ENCODE data around the gene TCERG1L. TPM values are rescaled to one million over a fixed set of nuclear protein-coding genes. Genes with fewer than 3 reads are reported as not detected.

The TCERG1L gene
- polyA plus RNA-seq, 1 of the 3 experiments (the other 2 are of a cell fraction): not detected

DNA sequence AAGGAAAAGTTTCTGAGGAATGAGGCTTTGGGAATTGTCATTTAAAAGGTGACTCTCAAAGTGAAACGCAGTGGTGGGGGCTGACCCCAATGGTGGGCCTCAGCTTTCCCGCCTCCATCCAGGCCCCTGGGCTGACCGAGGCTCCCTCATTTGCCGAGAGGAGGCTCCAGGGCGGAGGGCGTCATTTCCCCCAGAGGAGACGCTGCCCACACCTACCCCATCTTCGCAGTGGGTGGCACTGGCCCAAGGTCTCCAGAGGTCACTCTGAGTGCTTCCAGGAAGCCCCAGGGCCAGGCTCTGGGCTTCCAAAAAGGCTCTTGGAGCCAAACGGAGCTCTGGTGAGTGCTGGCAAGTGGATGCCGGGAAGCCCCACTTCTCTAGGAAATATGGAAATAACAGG is 38.0 kb downstream of the TCERG1L start:
- Histone ChIP-seq H3K4me1 (ENCODE audit: control insufficient read depth in 1 of 2, insufficient read depth in 2 of 2, low read depth in 1 of 2, low read length in 1 of 2) (peaks cover 0 to 19% of the 10 kb centered on the region in 2 experiments; a peak in 1 of 4 replicates), H3K4me2 (no peak overlapping the region), H4K20me1 (ENCODE audit: insufficient read depth) (no peaks in the 10 kb centered on the region), H3K79me2 (ENCODE audit: insufficient read depth) (no peaks in the 10 kb centered on the region), H3K4me3 (ENCODE audit: low read depth in 2 of 2, low read length in 1 of 2) (no peak overlapping the region), H2AFZ (ENCODE audit: low read depth) (no peak overlapping the region), H3K9me2 (no peaks in the 10 kb centered on the region), H3F3A (replicated peaks; ENCODE audit: insufficient read depth) (no peaks in the 10 kb centered on the region), H3K9ac (no peak overlapping the region), H3K9me3 (no peaks in the 10 kb centered on the region), H3K27me3 (ENCODE audit: insufficient read depth) (no peaks in the 10 kb centered on the region), H3K36me3 (replicated peaks in 1 of 2; ENCODE audit: control insufficient read depth in 1 of 2, insufficient read depth in 2 of 2, low read length in 1 of 2) (no peaks in the 10 kb centered on the region), H3K27ac (ENCODE audit: low read depth in 2 of 2, low read length in 1 of 2) (no peak overlapping the region)
- 39% methylated on average over 10 of the region's 10 CpGs for WGBS (ENCODE audit: low lambda C conversion rate)
- DNase-seq: no peak
- CTCF ChIA-PET: interaction anchor here (1.2 kb wide), 1 partner anchor 39 kb away, joined by 4 read pairs; no protein-coding TSS in a partner anchor
- POLR2A ChIA-PET: no interaction called here
- TF ChIP-seq CHD2 (IDR thresholded peaks at IDR 0.05; ENCODE audit: low read length, partially characterized antibody) (no peak), NFIC (IDR thresholded peaks at IDR 0.05; ENCODE audit: borderline replicate concordance) (no peak), GABPA (IDR thresholded peaks at IDR 0.05; ENCODE audit: low read depth) (no peak), EP300 (IDR thresholded peaks at IDR 0.05; ENCODE audit: borderline replicate concordance in 1 of 2, low read depth in 1 of 2, low read length in 1 of 2) (no peak), FOXM1 (IDR thresholded peaks at IDR 0.05; ENCODE audit: low read depth) (no peak), SMC3 (IDR thresholded peaks at IDR 0.05; ENCODE audit: low read depth, low read length) (no peak), EZH2phosphoT487 (IDR thresholded peaks at IDR 0.05; ENCODE audit: borderline replicate concordance, low read depth) (no peak), ELF1 (IDR thresholded peaks at IDR 0.05) (no peak)
- TF ChIP-seq, protein P1, sequence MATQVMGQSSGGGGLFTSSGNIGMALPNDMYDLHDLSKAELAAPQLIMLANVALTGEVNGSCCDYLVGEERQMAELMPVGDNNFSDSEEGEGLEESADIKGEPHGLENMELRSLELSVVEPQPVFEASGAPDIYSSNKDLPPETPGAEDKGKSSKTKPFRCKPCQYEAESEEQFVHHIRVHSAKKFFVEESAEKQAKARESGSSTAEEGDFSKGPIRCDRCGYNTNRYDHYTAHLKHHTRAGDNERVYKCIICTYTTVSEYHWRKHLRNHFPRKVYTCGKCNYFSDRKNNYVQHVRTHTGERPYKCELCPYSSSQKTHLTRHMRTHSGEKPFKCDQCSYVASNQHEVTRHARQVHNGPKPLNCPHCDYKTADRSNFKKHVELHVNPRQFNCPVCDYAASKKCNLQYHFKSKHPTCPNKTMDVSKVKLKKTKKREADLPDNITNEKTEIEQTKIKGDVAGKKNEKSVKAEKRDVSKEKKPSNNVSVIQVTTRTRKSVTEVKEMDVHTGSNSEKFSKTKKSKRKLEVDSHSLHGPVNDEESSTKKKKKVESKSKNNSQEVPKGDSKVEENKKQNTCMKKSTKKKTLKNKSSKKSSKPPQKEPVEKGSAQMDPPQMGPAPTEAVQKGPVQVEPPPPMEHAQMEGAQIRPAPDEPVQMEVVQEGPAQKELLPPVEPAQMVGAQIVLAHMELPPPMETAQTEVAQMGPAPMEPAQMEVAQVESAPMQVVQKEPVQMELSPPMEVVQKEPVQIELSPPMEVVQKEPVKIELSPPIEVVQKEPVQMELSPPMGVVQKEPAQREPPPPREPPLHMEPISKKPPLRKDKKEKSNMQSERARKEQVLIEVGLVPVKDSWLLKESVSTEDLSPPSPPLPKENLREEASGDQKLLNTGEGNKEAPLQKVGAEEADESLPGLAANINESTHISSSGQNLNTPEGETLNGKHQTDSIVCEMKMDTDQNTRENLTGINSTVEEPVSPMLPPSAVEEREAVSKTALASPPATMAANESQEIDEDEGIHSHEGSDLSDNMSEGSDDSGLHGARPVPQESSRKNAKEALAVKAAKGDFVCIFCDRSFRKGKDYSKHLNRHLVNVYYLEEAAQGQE (IDR thresholded peaks at IDR 0.05; ENCODE audit: low read depth, low read length): no peak

DNA sequence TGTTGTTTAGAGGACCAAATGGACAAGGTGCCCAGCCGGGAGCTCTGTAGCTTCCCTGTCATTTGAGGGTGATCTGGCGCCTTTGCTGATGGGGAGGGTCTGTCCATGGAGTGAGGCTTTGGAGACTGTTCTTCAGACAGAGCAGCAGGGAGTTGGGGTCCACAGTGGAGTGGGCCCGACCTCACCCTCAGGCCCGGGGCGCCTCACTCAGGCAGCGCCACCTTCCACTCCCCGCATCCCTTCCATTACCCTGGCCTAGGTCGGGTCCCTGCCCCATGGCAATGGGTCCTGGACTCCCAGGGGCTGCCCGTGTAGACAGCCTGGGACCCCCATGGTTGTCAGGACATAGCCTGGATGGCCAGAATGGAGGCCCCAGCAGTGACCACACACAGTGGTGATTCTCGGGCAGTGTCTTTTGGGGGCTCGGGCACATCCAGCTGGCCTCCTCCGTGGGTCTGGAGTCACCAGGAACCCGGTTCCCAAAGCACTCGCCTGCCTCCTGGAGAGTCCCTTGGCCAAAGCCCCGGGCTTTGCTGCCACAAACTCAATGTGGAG is 38.5 kb downstream of the TCERG1L start:
- 31% methylated on average over 5 of the region's 15 CpGs for WGBS (ENCODE audit: low lambda C conversion rate)
- Histone ChIP-seq H2AFZ (ENCODE audit: low read depth) (no peak overlapping the region), H3K79me2 (ENCODE audit: insufficient read depth) (no peaks in the 10 kb centered on the region), H3K27ac (ENCODE audit: low read depth in 2 of 2, low read length in 1 of 2) (no peak overlapping the region), H3K27me3 (ENCODE audit: insufficient read depth) (no peaks in the 10 kb centered on the region), H3K36me3 (replicated peaks in 1 of 2; ENCODE audit: control insufficient read depth in 1 of 2, insufficient read depth in 2 of 2, low read length in 1 of 2) (no peaks in the 10 kb centered on the region), H3F3A (replicated peaks; ENCODE audit: insufficient read depth) (no peaks in the 10 kb centered on the region), H3K4me1 (ENCODE audit: control insufficient read depth in 1 of 2, insufficient read depth in 2 of 2, low read depth in 1 of 2, low read length in 1 of 2) (peaks cover 0 to 19% of the 10 kb centered on the region in 2 experiments; a peak in 1 of 4 replicates), H3K4me2 (no peak overlapping the region), H3K4me3 (ENCODE audit: low read depth in 2 of 2, low read length in 1 of 2) (no peak overlapping the region), H3K9me2 (no peaks in the 10 kb centered on the region), H3K9me3 (no peaks in the 10 kb centered on the region), H3K9ac (no peak overlapping the region), H4K20me1 (ENCODE audit: insufficient read depth) (no peaks in the 10 kb centered on the region)
- POLR2A ChIA-PET: no interaction called here
- CTCF ChIA-PET: interaction anchor here (1.1 to 1.2 kb wide), 2 partner anchors 23 to 40 kb away, joined by 3 to 4 read pairs; no protein-coding TSS in a partner anchor
- TF ChIP-seq, protein P2, sequence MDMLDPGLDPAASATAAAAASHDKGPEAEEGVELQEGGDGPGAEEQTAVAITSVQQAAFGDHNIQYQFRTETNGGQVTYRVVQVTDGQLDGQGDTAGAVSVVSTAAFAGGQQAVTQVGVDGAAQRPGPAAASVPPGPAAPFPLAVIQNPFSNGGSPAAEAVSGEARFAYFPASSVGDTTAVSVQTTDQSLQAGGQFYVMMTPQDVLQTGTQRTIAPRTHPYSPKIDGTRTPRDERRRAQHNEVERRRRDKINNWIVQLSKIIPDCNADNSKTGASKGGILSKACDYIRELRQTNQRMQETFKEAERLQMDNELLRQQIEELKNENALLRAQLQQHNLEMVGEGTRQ (IDR thresholded peaks at IDR 0.05; ENCODE audit: borderline replicate concordance, low read depth, low read length): no peak
- TF ChIP-seq EP300 (IDR thresholded peaks at IDR 0.05; ENCODE audit: borderline replicate concordance in 1 of 2, low read depth in 1 of 2, low read length in 1 of 2) (no peak), EZH2phosphoT487 (IDR thresholded peaks at IDR 0.05; ENCODE audit: borderline replicate concordance, low read depth) (no peak), MAX (IDR thresholded peaks at IDR 0.05; ENCODE audit: low read depth) (no peak), TCF12 (IDR thresholded peaks at IDR 0.05) (no peak), JUND (IDR thresholded peaks at IDR 0.05) (no peak), ZBTB33 (IDR thresholded peaks at IDR 0.05; ENCODE audit: borderline replicate concordance, low read depth) (no peak)
- peak; percentile 17 for DNase-seq
